PFSK-1 (cell line): ENCODE data around the gene KCNC4.

Source experiments
- FOXP2 ChIP-seq: optimal IDR thresholded peaks from 2 replicates; pipeline ENCODE3; 2011; ENCODE audit warnings: borderline replicate concordance, control low read depth, inconsistent platforms; ENCODE audit not compliant: insufficient read depth; ENCODE audit errors: extremely low read length, extremely low read depth
- POLR2AphosphoS5 ChIP-seq: IDR thresholded peaks from 2 replicates; pipeline ENCODE4 v1.6.1; 2012; ENCODE audit warnings: low read depth, mild to moderate bottlenecking, control low read depth, low read length, moderate library complexity
- REST ChIP-seq, 2 experiments: IDR thresholded peaks; 2 replicates each; pipeline versions ENCODE4 v1.6.1 to v1.8.0; 2011 to 2012; ENCODE audit warnings: low read depth in 2 of 2, low read length in 2 of 2, control low read depth in 1 of 2, inconsistent platforms in 1 of 2, mild to moderate bottlenecking in 1 of 2, moderate library complexity in 1 of 2; ENCODE audit not compliant: insufficient read depth in 1 of 2
- SIN3A ChIP-seq: IDR thresholded peaks from 2 replicates; pipeline ENCODE4 v1.6.1; 2012; ENCODE audit warnings: mild to moderate bottlenecking, low read length, moderate library complexity, borderline replicate concordance; ENCODE audit not compliant: insufficient read depth
- TAF1 ChIP-seq: IDR thresholded peaks from 2 replicates; pipeline ENCODE4 v1.6.1; 2012; ENCODE audit warnings: low read length, control low read depth, borderline replicate concordance; ENCODE audit not compliant: insufficient read depth

KCNC4 gene

GRCh38 chr1:110241516-110241915 is 31.4 kb downstream of the KCNC4 start:
- TF ChIP-seq REST (IDR thresholded peaks at IDR 0.05; ENCODE audit: insufficient read depth in 1 of 2, low read depth in 2 of 2, low read length in 2 of 2) (no peak), FOXP2 (no peak), SIN3A (no peak), POLR2AphosphoS5 (no peak), TAF1 (no peak)

GRCh38 chr1:110242062-110242461 is 31.9 kb downstream of the KCNC4 start:
- TF ChIP-seq FOXP2 (no peak), POLR2AphosphoS5 (no peak)

GRCh38 chr1:110242731-110243130 is 32.6 kb downstream of the KCNC4 start:
- no peak for TF ChIP-seq SIN3A
- TF ChIP-seq TAF1 = no peak

- TF ChIP-seq TAF1 (no peak), POLR2AphosphoS5 (no peak), FOXP2 (no peak), REST (IDR thresholded peaks at IDR 0.05; ENCODE audit: insufficient read depth in 1 of 2, low read depth in 2 of 2, low read length in 2 of 2) (no peak), SIN3A (no peak)
Measured at GRCh38 chr1:110243146-110243545, 33.0 kb downstream of the KCNC4 start.

- TF ChIP-seq REST (IDR thresholded peaks at IDR 0.05; ENCODE audit: insufficient read depth in 1 of 2, low read depth in 2 of 2, low read length in 2 of 2) = no peak
- TF ChIP-seq POLR2AphosphoS5 = no peak
- no peak for TF ChIP-seq FOXP2
- TF ChIP-seq SIN3A = no peak
- no peak for TF ChIP-seq TAF1
Measured at GRCh38 chr1:110243574-110243973, 33.5 kb downstream of the KCNC4 start.

GRCh38 chr1:110245876-110246620 is 35.9 kb downstream of the KCNC4 start:
- TF ChIP-seq REST (IDR thresholded peaks at IDR 0.05; ENCODE audit: insufficient read depth in 1 of 2, low read depth in 2 of 2, low read length in 2 of 2) (no peak), FOXP2 (no peak), POLR2AphosphoS5 (no peak), TAF1 (no peak), SIN3A (no peak)
